SK-N-MC (cell line): ENCODE measurements around the gene BMPR1B.
"Not testable (repeated sequence)": the region's sequence is repeated elsewhere in the genome, so short reads cannot be mapped to it uniquely, and the experiment has no call there.

ENCODE experiments used
- DNase-seq: peaks from one replicate; pipeline ENCODE4 v3.0.0-alpha.2; 2011; ENCODE audit warnings: low read depth, low spot score
- H3K27ac ChIP-seq: fragments of 200-600 bp; sonication (generic); 2 replicates; pipeline ENCODE4 v1.5.1; 2016; ENCODE audit warnings: mixed run types
- H3K36me3 ChIP-seq: fragments of 200-600 bp; sonication (generic); 2 replicates; pipeline ENCODE4 v1.6.1; 2017; ENCODE audit warnings: antibody characterized with exemption, low read length, mixed read lengths; ENCODE audit not compliant: insufficient read depth
- H3K4me3 ChIP-seq: fragments of 200-600 bp; sonication (generic); 2 replicates; pipeline ENCODE4 v1.5.1; 2016
- H3K9ac ChIP-seq: fragments of 200-600 bp; sonication (generic); 2 replicates; pipeline ENCODE4 v1.8.0; 2017; ENCODE audit warnings: mixed run types, mixed read lengths; ENCODE audit not compliant: insufficient read length
- H3K9me3 ChIP-seq: fragments of 200-600 bp; sonication (generic); 2 replicates; pipeline ENCODE4 v1.6.1; 2017; ENCODE audit warnings: low read depth, mild to moderate bottlenecking, antibody characterized with exemption, low read length, moderate library complexity, mixed read lengths
- EZH2 ChIP-seq: fragments of 200-600 bp; sonication (generic); IDR thresholded peaks from one replicate; pipeline ENCODE4 v1.6.1; 2017; ENCODE audit warnings: antibody characterized with exemption
- FOXP2 ChIP-seq: optimal IDR thresholded peaks from 2 replicates; pipeline ENCODE3; 2011; ENCODE audit warnings: mild to moderate bottlenecking, moderate library complexity; ENCODE audit not compliant: insufficient read depth; ENCODE audit errors: extremely low read length, control extremely low read depth
- POLR2AphosphoS5 ChIP-seq: IDR thresholded peaks from 2 replicates; pipeline ENCODE4 v1.6.1; 2012; ENCODE audit warnings: mild to moderate bottlenecking, low read depth, low read length, borderline replicate concordance

The BMPR1B gene

DNA sequence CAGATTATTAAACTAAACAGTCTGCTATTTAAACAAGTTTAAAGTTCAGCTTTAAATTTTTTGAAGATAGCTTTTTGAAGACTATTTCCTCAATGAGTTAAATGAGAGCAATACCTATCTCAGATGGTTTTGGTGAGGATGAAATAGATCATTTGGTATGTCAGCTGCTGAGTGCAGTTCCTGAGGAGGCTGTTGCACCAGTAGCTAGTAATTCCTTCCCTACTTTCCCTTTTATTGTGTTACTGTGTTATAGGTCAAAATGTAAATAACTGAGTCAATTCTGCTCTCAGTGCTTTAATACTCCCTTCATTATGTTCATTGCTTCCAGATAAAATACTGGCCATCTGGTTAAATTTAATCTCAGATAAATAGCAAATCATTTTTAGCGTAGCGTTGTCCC is 48.6 kb downstream of the BMPR1B start:
- Histone ChIP-seq H3K9me3 (peaks cover 3% of the 10 kb centered on the region; the same call in 1 of the 2 replicates), H3K9ac (no peak overlapping the region), H3K27ac (peak overlapping the region; percentile 65), H3K4me3 (no peak overlapping the region), H3K36me3 (no peaks in the 10 kb centered on the region)
- TF ChIP-seq EZH2 (no peak), POLR2AphosphoS5 (no peak), FOXP2 (no peak)
- DNase-seq: no peak

DNA sequence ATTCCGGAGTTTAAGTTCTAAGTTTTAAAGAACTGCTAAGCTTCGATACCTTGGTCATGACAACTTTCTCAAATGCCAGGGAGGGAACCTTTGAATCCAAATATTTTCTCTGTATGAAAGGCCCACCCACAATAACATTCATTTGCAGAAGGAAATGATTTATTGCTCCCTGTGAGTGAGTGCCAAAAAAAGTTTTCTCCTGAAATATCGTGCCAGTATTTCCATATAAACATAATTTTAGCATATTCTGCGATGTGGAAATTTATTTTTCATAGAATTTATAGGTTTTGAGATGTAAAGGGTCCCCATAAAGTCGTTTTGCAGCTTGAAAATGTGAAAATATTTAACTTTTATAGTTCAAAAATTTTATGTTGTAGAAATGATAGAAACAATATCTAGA is 53.9 kb downstream of the BMPR1B start:
- TF ChIP-seq FOXP2: no peak
- TF ChIP-seq POLR2AphosphoS5: no peak
- TF ChIP-seq EZH2: no peak
- Histone ChIP-seq H3K4me3 (no peak overlapping the region), H3K9me3 (peaks cover 3% of the 10 kb centered on the region; the same call in 1 of the 2 replicates), H3K9ac (no peak overlapping the region), H3K27ac (peak overlapping the region; percentile 32; the same call in 1 of the 2 replicates), H3K36me3 (no peaks in the 10 kb centered on the region)
- no peak for DNase-seq

DNA sequence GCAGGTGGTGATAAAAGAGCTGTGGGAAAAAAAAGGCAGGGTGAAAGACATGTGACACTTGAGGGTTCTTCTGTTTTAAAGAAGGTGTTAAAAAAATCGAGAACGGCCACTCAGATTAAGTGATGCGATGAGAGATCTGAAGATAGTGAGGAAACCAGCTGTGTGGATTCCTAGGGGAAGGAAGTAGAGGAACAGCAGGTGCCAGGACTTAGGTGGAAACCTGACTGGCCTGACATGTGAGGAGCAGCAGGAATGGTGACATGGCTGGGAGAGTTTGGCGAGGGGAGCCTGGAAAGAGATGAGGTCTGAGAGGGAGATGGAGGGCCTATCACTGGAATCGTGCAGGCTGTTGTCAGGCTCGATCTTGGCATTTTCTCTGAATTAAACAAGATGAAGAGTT is 55.5 kb downstream of the BMPR1B start:
- Histone ChIP-seq H3K36me3 (no peaks in the 10 kb centered on the region), H3K27ac (no peak overlapping the region), H3K9ac (no peak overlapping the region), H3K9me3 (peaks cover 3% of the 10 kb centered on the region; the same call in 1 of the 2 replicates), H3K4me3 (no peak overlapping the region)
- no peak for DNase-seq
- TF ChIP-seq FOXP2 (no peak), EZH2 (no peak), POLR2AphosphoS5 (no peak)

DNA sequence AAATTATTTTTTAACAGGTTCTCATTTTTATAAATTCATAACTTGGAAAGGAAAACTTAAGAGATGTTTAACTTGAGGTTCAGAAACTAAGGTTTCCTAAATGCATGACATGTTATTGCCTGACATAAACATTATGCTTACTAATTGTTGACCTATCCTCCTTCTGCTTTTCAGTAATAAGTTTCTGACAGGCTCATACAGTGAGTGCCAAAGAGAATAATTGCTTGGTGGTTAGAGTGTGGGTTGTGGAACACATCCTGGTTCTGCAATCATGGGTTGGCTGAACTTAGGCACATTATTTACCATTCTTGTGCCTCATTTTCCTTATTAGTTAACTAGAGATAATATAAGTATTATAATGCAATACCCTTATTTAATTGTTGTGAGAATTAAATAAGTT is 56.5 kb downstream of the BMPR1B start:
- TF ChIP-seq FOXP2 (no peak), POLR2AphosphoS5 (no peak), EZH2 (no peak)
- no peak for DNase-seq
- Histone ChIP-seq H3K36me3 (no peaks in the 10 kb centered on the region), H3K9ac (no peak overlapping the region), H3K9me3 (peaks cover 3% of the 10 kb centered on the region; the same call in 1 of the 2 replicates), H3K27ac (no peak overlapping the region), H3K4me3 (no peak overlapping the region)

DNA sequence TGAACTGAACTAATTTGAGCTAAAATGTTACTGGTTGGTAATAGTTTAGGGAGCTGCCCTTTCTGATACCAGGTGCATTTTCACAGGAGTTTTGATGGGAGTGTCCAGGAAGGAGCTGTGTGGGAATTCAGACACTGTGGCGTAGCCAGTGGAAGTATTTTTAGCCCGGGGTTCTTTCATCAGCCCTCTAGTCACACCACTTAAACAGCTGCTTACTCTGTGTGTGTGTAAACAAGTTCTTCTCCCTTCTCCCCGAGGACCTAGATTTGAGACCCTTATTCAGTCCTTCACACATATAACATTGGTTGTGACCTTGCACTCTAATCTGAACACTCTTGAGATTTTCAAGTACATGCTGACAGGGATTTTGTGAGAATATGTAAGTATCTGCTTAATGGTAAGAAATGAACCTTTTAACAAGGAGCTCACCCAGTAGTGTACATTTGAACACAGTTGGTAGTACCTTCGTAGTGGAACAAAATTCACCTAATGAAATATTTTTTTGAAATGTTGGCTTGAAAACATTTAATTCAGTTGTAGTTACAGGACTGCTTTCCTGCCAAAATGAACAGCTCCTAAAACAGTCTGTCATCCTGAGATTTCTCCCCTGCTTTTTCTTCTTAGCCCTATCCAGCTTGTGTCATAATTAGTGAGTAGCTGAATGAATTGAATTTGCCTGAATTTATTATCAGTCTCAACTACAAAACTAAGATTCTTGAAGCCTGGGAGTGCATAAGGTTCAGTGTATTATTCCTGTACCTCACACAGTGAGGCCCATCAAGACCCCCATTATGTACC is 61.8 kb downstream of the BMPR1B start:
- Histone ChIP-seq H3K27ac (peak overlapping the region; percentile 92; the same call in 1 of the 2 replicates), H3K9ac (no peak overlapping the region), H3K4me3 (no peak overlapping the region; the same call in 1 of the 2 replicates), H3K36me3 (no peaks in the 10 kb centered on the region), H3K9me3 (no peaks in the 10 kb centered on the region)
- no peak for DNase-seq
- no peak for TF ChIP-seq FOXP2
- TF ChIP-seq EZH2: no peak
- TF ChIP-seq POLR2AphosphoS5: no peak

DNA sequence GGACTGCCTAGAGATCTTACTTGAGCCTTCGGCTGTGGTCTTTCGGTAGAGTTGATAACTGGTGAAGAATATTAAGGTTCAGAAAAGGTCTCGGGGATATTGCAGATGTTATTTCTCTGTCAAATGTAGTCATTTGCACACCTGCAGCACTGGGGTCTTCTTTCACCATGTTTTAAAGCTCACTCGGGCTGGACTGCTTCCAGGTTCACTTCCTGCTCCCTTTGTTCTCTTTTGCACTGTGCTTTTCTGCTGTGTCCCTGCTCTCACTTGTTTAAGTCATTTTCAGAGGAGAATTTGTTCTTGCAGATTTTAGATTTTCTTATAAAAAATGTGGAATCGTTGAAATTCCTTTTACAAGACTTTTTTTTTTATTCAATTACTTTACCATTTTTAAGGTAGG is 68.5 kb downstream of the BMPR1B start:
- H3K27ac ChIP-seq: no peak overlapping the region
- H3K36me3 ChIP-seq: no peaks in the 10 kb centered on the region
- no peak overlapping the region for H3K9ac ChIP-seq
- TF ChIP-seq POLR2AphosphoS5: no peak
- H3K4me3 ChIP-seq: no peak overlapping the region
- DNase-seq: no peak
- H3K9me3 ChIP-seq: no peaks in the 10 kb centered on the region

DNA sequence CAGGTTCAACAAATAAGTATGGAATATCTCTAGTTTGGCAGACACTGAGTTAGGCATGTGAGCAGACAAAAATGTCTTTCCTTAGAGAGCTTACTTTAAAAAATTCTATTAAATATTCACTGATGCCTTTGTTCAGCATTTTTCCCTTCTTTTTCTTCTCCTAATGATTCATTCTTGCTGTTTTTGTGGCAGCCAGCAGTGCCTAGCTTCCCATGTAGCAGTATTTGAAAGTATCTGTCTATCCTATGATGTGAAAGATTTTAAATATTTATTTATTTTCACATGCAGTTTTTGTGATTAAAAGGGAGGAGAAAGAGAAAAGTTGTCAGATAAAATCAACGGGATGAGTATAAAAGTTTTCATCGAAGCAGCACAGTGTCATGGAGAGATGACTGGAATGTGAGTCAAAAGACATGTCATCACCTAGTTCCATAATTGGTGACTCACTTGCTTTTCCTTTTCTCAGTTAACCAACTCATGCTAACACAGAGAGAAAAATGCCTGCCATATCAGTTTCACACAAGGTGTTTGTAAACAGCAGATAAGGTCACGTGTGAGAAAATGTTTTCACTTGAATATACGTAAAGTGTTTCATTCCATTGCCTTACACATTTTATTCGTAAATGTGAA is 69.8 kb downstream of the BMPR1B start:
- H3K9me3 ChIP-seq: no peaks in the 10 kb centered on the region
- H3K36me3 ChIP-seq: no peaks in the 10 kb centered on the region
- no peak for DNase-seq
- no peak overlapping the region for H3K9ac ChIP-seq
- H3K4me3 ChIP-seq: no peak overlapping the region
- no peak for TF ChIP-seq FOXP2
- no peak for TF ChIP-seq EZH2
- no peak for TF ChIP-seq POLR2AphosphoS5
- no peak overlapping the region for H3K27ac ChIP-seq

GRCh38 chr4:94828882-94829281 is 71.1 kb downstream of the BMPR1B start:
- no peak overlapping the region for H3K27ac ChIP-seq

DNA sequence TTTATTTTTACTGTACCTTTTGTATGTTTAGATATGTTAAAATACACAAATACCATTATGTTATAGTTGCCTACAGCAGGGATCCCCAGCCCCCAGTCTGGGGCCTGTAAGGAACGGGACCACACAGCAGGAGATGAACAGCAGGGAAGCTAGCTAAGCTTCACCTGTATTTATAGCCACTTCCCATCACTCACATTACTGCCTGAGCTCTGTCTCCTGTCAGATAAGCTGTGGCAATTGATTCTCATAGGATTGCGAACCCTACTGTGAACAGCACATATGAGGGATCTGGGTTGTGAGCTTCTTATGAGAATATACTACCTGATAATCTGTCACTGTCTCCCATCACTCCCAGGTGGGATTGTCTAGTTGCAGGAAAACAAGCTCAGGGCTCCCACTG is 73.9 kb downstream of the BMPR1B start:
- H3K9ac ChIP-seq: no peak overlapping the region
- no peak overlapping the region for H3K27ac ChIP-seq
- no peak for DNase-seq
- TF ChIP-seq FOXP2: no peak
- H3K9me3 ChIP-seq: no peaks in the 10 kb centered on the region
- no peak overlapping the region for H3K4me3 ChIP-seq
- no peaks in the 10 kb centered on the region for H3K36me3 ChIP-seq

More at GRCh38 chr4:94828882-94829281, 71.1 kb downstream of the BMPR1B start:
- no peak overlapping the region for H3K9ac ChIP-seq
- TF ChIP-seq POLR2AphosphoS5: no peak
- no peak for TF ChIP-seq EZH2
- no peak for TF ChIP-seq FOXP2
- no peaks in the 10 kb centered on the region for H3K9me3 ChIP-seq
- no peak for DNase-seq
- no peaks in the 10 kb centered on the region for H3K36me3 ChIP-seq
- no peak overlapping the region for H3K4me3 ChIP-seq

- H3K36me3 ChIP-seq, H3K4me3 ChIP-seq, H3K9ac ChIP-seq, H3K9me3 ChIP-seq, DNase-seq, H3K27ac ChIP-seq: not testable (repeated sequence)
These were observed 74.6 kb downstream of the BMPR1B start for GRCh38 chr4:94832329-94832728.
